Measurements from ENCODE around the gene SPACA4.

DNA sequence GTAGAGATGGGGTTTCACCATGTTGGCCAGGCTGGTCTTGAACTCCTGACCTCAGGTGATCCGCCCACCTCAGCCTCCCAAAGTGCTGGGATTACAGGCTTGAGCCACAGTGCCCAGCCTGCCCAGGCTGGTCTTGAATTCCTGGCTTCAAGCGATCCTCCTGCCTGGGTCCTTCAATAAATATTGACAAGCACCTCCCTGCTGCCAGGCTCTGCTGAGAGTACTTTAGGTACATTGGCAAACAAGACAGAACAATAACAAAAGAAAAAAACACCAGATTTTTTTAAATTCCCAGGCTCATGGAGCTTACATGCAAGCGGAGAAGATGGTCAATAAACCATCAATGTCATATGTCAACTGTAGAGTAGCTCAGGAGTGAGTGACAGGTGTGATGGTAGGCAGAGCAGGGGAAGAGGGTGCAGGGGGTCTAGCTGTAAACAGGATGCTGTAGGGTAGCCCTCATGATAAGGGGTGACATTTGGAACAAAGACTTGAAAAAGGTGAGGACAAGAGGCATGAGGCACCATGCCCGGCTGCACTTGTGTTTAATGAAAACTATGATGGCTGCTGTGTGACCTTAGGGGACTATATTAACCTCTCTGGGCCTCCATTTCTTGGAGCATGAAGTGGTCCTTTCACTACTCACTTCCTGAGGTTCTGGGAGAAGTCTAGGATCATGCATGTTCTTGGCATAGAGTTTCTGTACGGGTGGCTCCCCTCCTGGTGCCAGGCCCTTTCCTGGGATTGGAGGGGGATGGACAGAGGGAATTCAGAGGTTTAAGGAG lies 35.0 kb upstream of the SPACA4 start:
- no peak for TF ChIP-seq SUZ12 (IDR thresholded peaks at IDR 0.05; ENCODE audit: extremely low read depth, insufficient read depth, insufficient read length)
- TF ChIP-seq ZNF274 (IDR thresholded peaks at IDR 0.05; ENCODE audit: low read depth, low read length), result no peak
- no peak for TF ChIP-seq YY1 (IDR thresholded peaks at IDR 0.05; ENCODE audit: insufficient read depth, insufficient read length)

All from NT2/D1 (cell line).